HepG2 (cell line): ENCODE measurements around the gene ENAH. TPM values are rescaled to one million over a fixed set of nuclear protein-coding genes. Genes with fewer than 3 reads are reported as not detected.

Experiments used
- ATAC-seq: fragments of 200-7000 bp; cut with Tn5 transposase; 3 replicates; pipeline ENCODE4 v1.9.1; 2020; ENCODE audit warnings: mild to moderate bottlenecking, moderate library complexity
- BruUV-seq: library from RNA; stranded (reverse); fragments of 400-500 nt; replicated peaks from 2 replicates; lab custom pipeline; 2021; lab: Mats Ljungman, UMichigan
- CTCF ChIA-PET: fragments of 300-600 bp; formaldehyde crosslinking; extraction: SDS; loops from one replicate; lab custom pipeline; 2021; ENCODE audit warnings: low total read pairs, inconsistent platforms, low intra/inter-chr PET ratio; lab: Yijun Ruan, JAX
- POLR2A ChIA-PET: fragments of 350-600 bp; sonication (Branson Sonifier 250); formaldehyde crosslinking; loops from one replicate; lab custom pipeline; 2020; ENCODE audit warnings: antibody characterized with exemption, inconsistent platforms; lab: Yijun Ruan, JAX
- DNase-seq: peaks from one replicate; pipeline ENCODE4 v3.0.0-alpha.2; 2015; ENCODE audit warnings: low spot score
- FAIRE-seq: peaks from 3 replicates; lab custom pipeline; 2011; peaks lifted over from hg19 to GRCh38; lab: Jason Lieb, UNC
- H2AFZ ChIP-seq: one replicate; pipeline ENCODE4 v1.6.1; 2011; ENCODE audit warnings: low read length, inconsistent platforms
- H3K27ac ChIP-seq: fragments of 300-600 bp; 3 replicates; pipeline ENCODE4 v1.8.0; 2011; ENCODE audit warnings: mixed run types, mild to moderate bottlenecking, mixed read lengths, low read length, inconsistent platforms; ENCODE audit not compliant: insufficient read depth; ENCODE audit errors: extremely low read length
- H3K27me3 ChIP-seq, 2 experiments: fragments of 200-600 bp in 1 of 2; 2 replicates in 1 of 2; 3 replicates in 1 of 2; pipeline versions ENCODE4 v1.6.0 to v1.8.0; 2011; ENCODE audit warnings: low read length in 2 of 2, mild to moderate bottlenecking in 2 of 2, moderate library complexity in 2 of 2, inconsistent platforms in 1 of 2; ENCODE audit not compliant: insufficient read depth in 2 of 2, control insufficient read depth in 1 of 2
- H3K36me3 ChIP-seq, 2 experiments: fragments of 200-600 bp in 1 of 2; replicated peaks in 1 of 2; 2 replicates in 1 of 2; 3 replicates in 1 of 2; pipeline versions ENCODE4 v1.5.1 to v1.8.0; 2011; ENCODE audit warnings: low read length in 2 of 2, inconsistent platforms in 1 of 2; ENCODE audit not compliant: insufficient read depth in 2 of 2, control insufficient read depth in 1 of 2
- H3K4me1 ChIP-seq: 2 replicates; pipeline ENCODE4 v1.5.1; 2012; ENCODE audit warnings: low read length, inconsistent platforms; ENCODE audit not compliant: insufficient read depth
- H3K4me2 ChIP-seq: 2 replicates; pipeline ENCODE4 v1.6.0; 2011; ENCODE audit warnings: low read depth, low read length, inconsistent platforms
- H3K4me3 ChIP-seq, 3 experiments: fragments of 200-600 bp in 1 of 3; sonication (generic), shearing (Covaris generic) in 1 of 3; replicated peaks in 1 of 3; 2 replicates each; pipeline ENCODE4 v1.5.1; 2011 to 2016; ENCODE audit warnings: low read length in 3 of 3, inconsistent platforms in 2 of 3, low read depth in 2 of 3, mild to moderate bottlenecking in 2 of 3, control low read depth in 1 of 3, mixed read lengths in 1 of 3; ENCODE audit not compliant: insufficient read depth in 1 of 3
- H3K79me2 ChIP-seq: one replicate; pipeline ENCODE4 v1.6.1; 2011; ENCODE audit warnings: low read length, inconsistent platforms; ENCODE audit not compliant: insufficient read depth
- H3K9ac ChIP-seq: 2 replicates; pipeline ENCODE4 v1.6.0; 2011; ENCODE audit warnings: mild to moderate bottlenecking, low read depth, low read length, inconsistent platforms; ENCODE audit not compliant: insufficient read depth
- H3K9me3 ChIP-seq: 2 replicates; pipeline ENCODE4 v1.5.1; 2012; ENCODE audit warnings: mild to moderate bottlenecking, low read length
- H4K20me1 ChIP-seq: 2 replicates; pipeline ENCODE4 v1.6.0; 2011; ENCODE audit warnings: inconsistent platforms, mild to moderate bottlenecking, low read length, moderate library complexity; ENCODE audit not compliant: insufficient read depth
- ATF3 ChIP-seq: sonication (generic); formaldehyde crosslinking; IDR thresholded peaks from 2 replicates; pipeline ENCODE4 v1.4.0; 2020; ENCODE audit warnings: missing genetic modification reagents
- DMAP1 ChIP-seq: IDR thresholded peaks from 2 replicates; pipeline ENCODE4 v1.6.1; 2016
- IRX3 ChIP-seq: sonication (generic); formaldehyde crosslinking; IDR thresholded peaks from 2 replicates; pipeline ENCODE4 v1.8.1; 2023; ENCODE audit warnings: mild to moderate bottlenecking, low read depth, missing genetic modification reagents, borderline replicate concordance
- MAFF ChIP-seq: IDR thresholded peaks from 2 replicates; pipeline ENCODE4 v1.6.1; 2011; ENCODE audit warnings: low read depth, low read length, improper control_type of control experiment
- MEIS1 ChIP-seq: sonication (generic); formaldehyde crosslinking; IDR thresholded peaks from 2 replicates; pipeline ENCODE4 v1.9.0; 2021; ENCODE audit warnings: mild to moderate bottlenecking, missing genetic modification reagents, moderate library complexity, borderline replicate concordance
- PATZ1 ChIP-seq: sonication (generic); formaldehyde crosslinking; IDR thresholded peaks from 2 replicates; pipeline ENCODE4 v1.4.0; 2020; ENCODE audit warnings: missing genetic modification reagents
- RNF2 ChIP-seq: fragments of 450-650 bp; conservative IDR thresholded peaks from 2 replicates; pipeline ENCODE4 v1.6.1; 2016; ENCODE audit warnings: low read depth
- TBP ChIP-seq: sonication (generic); formaldehyde crosslinking; IDR thresholded peaks from 2 replicates; pipeline ENCODE4 v1.5.0; 2020; ENCODE audit warnings: missing genetic modification reagents
- TFDP2 ChIP-seq: sonication (generic); formaldehyde crosslinking; IDR thresholded peaks from 2 replicates; pipeline ENCODE4 v1.4.0; 2020; ENCODE audit warnings: missing genetic modification reagents
- TFE3 ChIP-seq: IDR thresholded peaks from 2 replicates; pipeline ENCODE4 v1.6.1; 2016
- TMF1 ChIP-seq: sonication (generic); formaldehyde crosslinking; IDR thresholded peaks from 2 replicates; pipeline ENCODE4 v1.8.1; 2022; ENCODE audit warnings: low read depth, missing genetic modification reagents
- XBP1 ChIP-seq: sonication (generic); formaldehyde crosslinking; IDR thresholded peaks from 2 replicates; pipeline ENCODE4 v1.5.0; 2020; ENCODE audit warnings: missing genetic modification reagents
- XRCC5 ChIP-seq: fragments of 200-400 bp; formaldehyde crosslinking; optimal IDR thresholded peaks from 2 replicates; pipeline ENCODE3; 2017; ENCODE audit warnings: mild to moderate bottlenecking, low read length
- YY1 ChIP-seq: IDR thresholded peaks from 2 replicates; pipeline ENCODE4 v1.6.1; 2011; ENCODE audit warnings: low read length, low read depth, moderate library complexity, mild to moderate bottlenecking; ENCODE audit not compliant: insufficient read depth, insufficient replicate concordance
- ZC3H4 ChIP-seq: sonication (generic); formaldehyde crosslinking; IDR thresholded peaks from 2 replicates; pipeline ENCODE4 v1.4.0; 2020; ENCODE audit warnings: missing genetic modification reagents, borderline replicate concordance
- ZNF101 ChIP-seq: sonication (generic); formaldehyde crosslinking; IDR thresholded peaks from 2 replicates; pipeline ENCODE4 v1.4.0; 2020; ENCODE audit warnings: mild to moderate bottlenecking, low read depth, missing genetic modification reagents, borderline replicate concordance
- ZNF33B ChIP-seq: sonication (generic); formaldehyde crosslinking; IDR thresholded peaks from 2 replicates; pipeline ENCODE4 v1.5.1; 2020; ENCODE audit warnings: mild to moderate bottlenecking, missing genetic modification reagents
- ZNF503 ChIP-seq: sonication (generic); formaldehyde crosslinking; IDR thresholded peaks from 2 replicates; pipeline ENCODE4 v1.4.0; 2020; ENCODE audit warnings: missing genetic modification reagents
- ZNF674 ChIP-seq: sonication (generic); formaldehyde crosslinking; IDR thresholded peaks from 2 replicates; pipeline ENCODE4 v1.5.0; 2020; ENCODE audit warnings: low read depth, mild to moderate bottlenecking, missing genetic modification reagents
- ZSCAN30 ChIP-seq: sonication (generic); formaldehyde crosslinking; IDR thresholded peaks from 2 replicates; pipeline ENCODE4 v1.5.0; 2020; ENCODE audit warnings: mild to moderate bottlenecking, missing genetic modification reagents
- WGBS: methylation state at CpG from one replicate; pipeline ENCODE4 v1.1.6; 2017; ENCODE audit warnings: low lambda C conversion rate; 5-methylcytosine and 5-hydroxymethylcytosine counted together
- in situ Hi-C: cut with HindIII; loops from 2 replicates; pipeline ENCODE4 v1.10.0; 2017; ENCODE audit warnings: low pct_unique_long_range_greater_than_20kb; ENCODE audit not compliant: extremely low pct_ligation_motif_present
- intact Hi-C: fragments of 100-400 bp; cut with micrococcal nuclease; formaldehyde crosslinking; loops from one replicate; pipeline ENCODE4 v1.10.0; 2022; ENCODE audit not compliant: unreplicated experiment
- polyA plus RNA-seq, 8 experiments: library from polyadenylated mRNA; depleted of rRNA in 3 of 8; stranded (reverse) in 7 of 8; unstranded in 1 of 8; fragments of >200 nt; fragmentation: Illumina TruSeq in 4 of 8; extraction: Trizol in 4 of 8; gene quantifications; 2 replicates each; pipeline versions ENCODE4 v1.2.1 to v1.2.3, GENCODE V29; 2011 to 2016; ENCODE audit warnings: low read depth in 4 of 8, missing spikeins in 1 of 8, mixed read lengths in 1 of 8; ENCODE audit not compliant: insufficient read depth in 1 of 8
- total RNA-seq, 5 experiments: library from RNA; depleted of rRNA; stranded (reverse); fragments of >200 nt; fragmentation: Illumina TruSeq; extraction: Trizol; gene quantifications; 2 replicates each; pipeline ENCODE4 v1.2.3, GENCODE V29; 2016; ENCODE audit warnings: low read depth in 1 of 5

Gene ENAH
- total and polyA plus RNA-seq, 2 of the 13 experiments (the other 11 are each of a cell fraction or from before 2014, with no cell fraction given), result 22.1 to 58.3 TPM

- no peak overlapping the region for H2AFZ ChIP-seq
- ATAC-seq (no peak), DNase-seq (no peak)
- in situ Hi-C loops, result no loop called here
- WGBS, result 77% methylated on average over 5 of the region's 6 CpGs
- CTCF ChIA-PET, result no interaction called here
- no peaks in the 10 kb centered on the region for H4K20me1 ChIP-seq
- H3K4me1 ChIP-seq, result peaks cover 83% of the 10 kb centered on the region
- no peak overlapping the region for H3K4me2 ChIP-seq
- TF ChIP-seq XRCC5, result no peak
- no peak for TF ChIP-seq TFE3
- no peak for TF ChIP-seq RNF2
- TF ChIP-seq TFDP2 (CRISPR knock-in tag), result no peak
- TF ChIP-seq ZNF33B (CRISPR knock-in tag), result no peak
- no peak for TF ChIP-seq IRX3
- no peak for TF ChIP-seq MEIS1 (CRISPR knock-in tag)
- TF ChIP-seq TMF1 (CRISPR knock-in tag), result no peak
- TF ChIP-seq ZNF674 (CRISPR knock-in tag), result no peak
- TF ChIP-seq ZNF101 (CRISPR knock-in tag), result no peak
- TF ChIP-seq MAFF, result no peak
- TF ChIP-seq PATZ1, result no peak
- no peak for TF ChIP-seq ZC3H4 (CRISPR knock-in tag)
- TF ChIP-seq TBP, result no peak
- no peak for TF ChIP-seq ATF3 (CRISPR knock-in tag)
- TF ChIP-seq DMAP1 (CRISPR knock-in tag), result no peak
- no peak for TF ChIP-seq YY1
- TF ChIP-seq ZNF503 (CRISPR knock-in tag), result no peak
- TF ChIP-seq ZSCAN30 (CRISPR knock-in tag), result no peak
- TF ChIP-seq XBP1 (CRISPR knock-in tag), result no peak
- TF ChIP-seq, all 625 proteins: peak for 0
- Histone ChIP-seq H3K27ac (no peak overlapping the region), H3K9ac (no peak overlapping the region), H3K27me3 (no peaks in the 10 kb centered on the region; a peak in 1 of 5 replicates), H3K36me3 (no peaks in the 10 kb centered on the region), H3K79me2 (no peaks in the 10 kb centered on the region), H3K9me3 (no peaks in the 10 kb centered on the region), H3K4me3 (no peak overlapping the region)
- no TSS peak for BruUV-seq
- POLR2A ChIA-PET, result interaction anchor here (2.0 kb wide), 1 partner anchor 10 kb away, joined by 4 read pairs; no protein-coding TSS in a partner anchor
- intact Hi-C loops, result no loop called here
- no peak for FAIRE-seq
Measured at GRCh38 chr1:225451340-225451739, 201.6 kb downstream of the ENAH start.
